Vagina (tissue), 2 donors: ENCODE data around the gene ZDHHC22. TPM values are rescaled to one million over a fixed set of nuclear protein-coding genes. Genes with fewer than 3 reads are reported as not detected.

Experiments
- DNase-seq, 2 donors: peaks; one replicate each; pipeline ENCODE4 v3.0.0-alpha.2; 2017; ENCODE audit errors: extremely low spot score in 2 of 2
- H3K27ac ChIP-seq: fragments of 200-600 bp; sonication (generic); one replicate; pipeline ENCODE4 v1.5.1; 2019
- H3K27me3 ChIP-seq: fragments of 200-600 bp; sonication (generic); one replicate; pipeline ENCODE4 v1.5.1; 2019
- H3K36me3 ChIP-seq, 2 donors: fragments of 200-600 bp; sonication (generic); one replicate each; pipeline ENCODE4 v1.5.1; 2017 to 2019
- H3K4me1 ChIP-seq: fragments of 200-600 bp; sonication (generic); one replicate; pipeline ENCODE4 v1.5.1; 2019
- H3K4me3 ChIP-seq, 2 donors: fragments of 200-600 bp; sonication (generic); 1 replicate in 1 of 2; 2 replicates in 1 of 2; pipeline ENCODE4 v1.5.1; 2016 to 2019
- H3K9me3 ChIP-seq: fragments of 200-600 bp; sonication (generic); one replicate; pipeline ENCODE4 v1.5.1; 2019
- CTCF ChIP-seq, 3 experiments: fragments of 450-650 bp in 2 of 3; fragments of 200-600 bp in 1 of 3; sonication (generic) in 1 of 3; IDR thresholded peaks; one replicate each; pipeline ENCODE4 v1.5.1; 2017 to 2019; ENCODE audit warnings: antibody characterized with exemption in 3 of 3, mild to moderate bottlenecking in 2 of 3, moderate library complexity in 2 of 3
- POLR2A ChIP-seq, 2 donors: fragments of 450-650 bp; IDR thresholded peaks; one replicate each; pipeline ENCODE4 v1.6.1; 2017; ENCODE audit warnings: antibody characterized with exemption in 2 of 2, mild to moderate bottlenecking in 2 of 2, moderate library complexity in 2 of 2
- POLR2AphosphoS5 ChIP-seq, 2 donors: sonication (generic); formaldehyde crosslinking; IDR thresholded peaks; one replicate each; pipeline ENCODE4 v1.9.0; 2017; ENCODE audit warnings: antibody characterized with exemption in 2 of 2, mild to moderate bottlenecking in 2 of 2, low read depth in 1 of 2; ENCODE audit not compliant: insufficient read depth in 1 of 2
- intact Hi-C: fragments of 100-400 bp; cut with DNase I; formaldehyde crosslinking; loops from one replicate; pipeline ENCODE4 v1.15.1; 2023
- total RNA-seq: library from RNA; depleted of rRNA; stranded (reverse); fragments of >200 nt; gene quantifications from one replicate; pipeline ENCODE4 v1.2.3, GENCODE V29; 2016

ZDHHC22 gene
- total RNA-seq, 1 donor from 2014 or later, result not detected

- intact Hi-C loops, result no loop called here
- H3K27ac ChIP-seq, result no peak overlapping the region
- no peak overlapping the region for H3K4me3 ChIP-seq
- H3K9me3 ChIP-seq, result no peaks in the 10 kb centered on the region
- no peak for DNase-seq
- H3K36me3 ChIP-seq, result no peaks in the 10 kb centered on the region
- no peaks in the 10 kb centered on the region for H3K27me3 ChIP-seq
- TF ChIP-seq POLR2A (IDR thresholded peaks at IDR 0.05), result no peak
- no peak for TF ChIP-seq POLR2AphosphoS5 (IDR thresholded peaks at IDR 0.05; ENCODE audit: insufficient read depth in 1 of 2, low read depth in 1 of 2)
- no peak for TF ChIP-seq CTCF (IDR thresholded peaks at IDR 0.05)
- no peaks in the 10 kb centered on the region for H3K4me1 ChIP-seq
Observed at GRCh38 chr14:77151245-77151644, 9.7 kb upstream of the ZDHHC22 start.

GRCh38 chr14:77148510-77149231 is 7.1 kb upstream of the ZDHHC22 start:
- Histone ChIP-seq H3K36me3 (no peaks in the 10 kb centered on the region), H3K4me1 (no peaks in the 10 kb centered on the region), H3K9me3 (no peaks in the 10 kb centered on the region), H3K27ac (no peak overlapping the region), H3K27me3 (no peaks in the 10 kb centered on the region), H3K4me3 (no peak overlapping the region)
- intact Hi-C loops, result no loop called here
- DNase-seq, result no peak
- no peak for TF ChIP-seq POLR2A (IDR thresholded peaks at IDR 0.05)

GRCh38 chr14:77145975-77146740 is 4.6 kb upstream of the ZDHHC22 start:
- Histone ChIP-seq H3K4me1 (peaks cover 8% of the 10 kb centered on the region), H3K4me3 (no peak overlapping the region), H3K9me3 (no peaks in the 10 kb centered on the region), H3K36me3 (no peaks in the 10 kb centered on the region), H3K27me3 (no peaks in the 10 kb centered on the region), H3K27ac (no peak overlapping the region)
- DNase-seq, result no peak
- TF ChIP-seq POLR2AphosphoS5 (IDR thresholded peaks at IDR 0.05; ENCODE audit: insufficient read depth in 1 of 2, low read depth in 1 of 2) (no peak), POLR2A (IDR thresholded peaks at IDR 0.05) (no peak), CTCF (IDR thresholded peaks at IDR 0.05) (no peak)
- intact Hi-C loops, result no loop called here

GRCh38 chr14:77144412-77145115 is 3.0 kb upstream of the ZDHHC22 start:
- Histone ChIP-seq H3K9me3 (no peaks in the 10 kb centered on the region), H3K4me1 (peaks cover 24% of the 10 kb centered on the region), H3K4me3 (no peak overlapping the region), H3K27me3 (peaks cover 4% of the 10 kb centered on the region), H3K36me3 (no peaks in the 10 kb centered on the region), H3K27ac (no peak overlapping the region)
- no peak for DNase-seq
- intact Hi-C loops, result no loop called here
- TF ChIP-seq CTCF (IDR thresholded peaks at IDR 0.05), result no peak
- no peak for TF ChIP-seq POLR2A (IDR thresholded peaks at IDR 0.05)

GRCh38 chr14:77143071-77143470 is 1.5 kb upstream of the ZDHHC22 start:
- Histone ChIP-seq H3K4me3 (no peak overlapping the region), H3K36me3 (no peaks in the 10 kb centered on the region), H3K27ac (no peak overlapping the region), H3K27me3 (peaks cover 4% of the 10 kb centered on the region), H3K9me3 (no peaks in the 10 kb centered on the region), H3K4me1 (peaks cover 28% of the 10 kb centered on the region)
- TF ChIP-seq POLR2A (IDR thresholded peaks at IDR 0.05) (no peak), POLR2AphosphoS5 (IDR thresholded peaks at IDR 0.05; ENCODE audit: insufficient read depth in 1 of 2, low read depth in 1 of 2) (no peak), CTCF (IDR thresholded peaks at IDR 0.05) (no peak)
- DNase-seq, result no peak
- intact Hi-C loops, result no loop called here
